Mononuclear cell (primary cell): ENCODE data around the gene ATG10. TPM values are rescaled to one million over a fixed set of nuclear protein-coding genes. Genes with fewer than 3 reads are reported as not detected.
"Not testable (repeated sequence)": the region's sequence is repeated elsewhere in the genome, so short reads cannot be mapped to it uniquely, and the experiment has no call there.

Experiments used
- H3K27me3 ChIP-seq: 2 replicates; pipeline ENCODE4 v1.6.0; 2011; ENCODE audit warnings: low read length, control low read depth; ENCODE audit not compliant: insufficient read depth
- H3K4me1 ChIP-seq: 2 replicates; pipeline ENCODE4 v1.5.1; 2011; ENCODE audit warnings: mild to moderate bottlenecking, low read length, control low read depth; ENCODE audit not compliant: insufficient read depth
- H3K4me3 ChIP-seq: 2 replicates; pipeline ENCODE4 v1.5.1; 2011; ENCODE audit warnings: mild to moderate bottlenecking, low read length, moderate library complexity
- H3K9me3 ChIP-seq: 2 replicates; pipeline ENCODE4 v1.5.1; 2011; ENCODE audit warnings: low read depth, mild to moderate bottlenecking, control low read depth, low read length
- total RNA-seq: library from RNA; depleted of rRNA; stranded (reverse); fragments of >200 nt; gene quantifications from one replicate; pipeline ENCODE4 v1.2.3, GENCODE V29; 2012

Gene ATG10
- total RNA-seq, 1 donor: 2.4 TPM

GRCh38 chr5:82011761-82012160, 39.9 kb downstream of the ATG10 start:
- no peaks in the 10 kb centered on the region for H3K27me3 ChIP-seq
- H3K4me1 ChIP-seq: no peaks in the 10 kb centered on the region
- no peak overlapping the region for H3K4me3 ChIP-seq
- H3K9me3 ChIP-seq: no peaks in the 10 kb centered on the region

GRCh38 chr5:82014644-82015043, 42.8 kb downstream of the ATG10 start:
- not testable (repeated sequence) for H3K27me3 ChIP-seq, H3K4me3 ChIP-seq, H3K9me3 ChIP-seq, H3K4me1 ChIP-seq

DNA sequence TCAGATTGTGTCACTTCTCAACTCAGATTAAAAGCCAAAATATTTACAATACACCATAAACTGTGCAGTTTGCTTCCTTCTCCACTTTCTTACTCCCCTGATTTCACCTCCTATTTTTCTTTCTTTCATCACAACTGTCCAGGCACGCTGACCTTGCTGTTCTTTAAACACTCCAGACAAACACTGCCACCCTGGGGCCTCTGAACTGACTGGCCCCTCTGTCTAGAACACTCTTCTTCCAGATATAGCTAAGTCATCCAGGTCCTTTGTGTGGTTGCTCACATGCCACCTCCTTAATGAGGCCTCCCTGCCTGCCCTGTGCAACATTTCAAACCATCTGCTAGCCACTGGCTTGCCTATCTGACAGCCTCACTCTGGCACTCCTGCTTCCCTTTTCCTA, 46.6 kb downstream of the ATG10 start:
- Histone ChIP-seq H3K4me3 (no peak overlapping the region), H3K4me1 (no peaks in the 10 kb centered on the region), H3K9me3 (no peaks in the 10 kb centered on the region), H3K27me3 (no peaks in the 10 kb centered on the region)

- Histone ChIP-seq H3K4me1 (no peaks in the 10 kb centered on the region), H3K9me3 (no peaks in the 10 kb centered on the region), H3K27me3 (no peaks in the 10 kb centered on the region), H3K4me3 (no peak overlapping the region)
These were observed 47.7 kb downstream of the ATG10 start for GRCh38 chr5:82019342-82020138.

DNA sequence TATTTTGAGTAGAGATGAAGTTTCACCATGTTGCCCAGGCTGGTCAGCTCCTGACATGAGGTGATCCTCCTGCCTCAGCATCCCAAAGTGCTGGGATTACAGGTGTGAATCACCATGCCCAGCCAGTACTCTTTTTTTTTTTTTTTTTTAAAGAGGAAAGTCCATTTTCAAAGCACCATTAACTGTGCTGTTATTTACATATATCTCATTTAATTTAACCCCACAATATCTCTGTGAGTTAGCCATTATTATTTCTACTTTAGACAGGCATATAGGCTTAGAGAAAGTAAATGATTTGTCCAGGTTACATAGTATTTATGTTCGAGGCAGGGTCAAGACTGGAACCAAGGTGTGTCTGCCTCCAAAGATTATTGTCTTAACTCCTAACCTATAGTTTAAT, 50.7 kb downstream of the ATG10 start:
- Histone ChIP-seq H3K27me3 (no peaks in the 10 kb centered on the region), H3K4me1 (no peaks in the 10 kb centered on the region), H3K9me3 (no peaks in the 10 kb centered on the region), H3K4me3 (no peak overlapping the region)

DNA sequence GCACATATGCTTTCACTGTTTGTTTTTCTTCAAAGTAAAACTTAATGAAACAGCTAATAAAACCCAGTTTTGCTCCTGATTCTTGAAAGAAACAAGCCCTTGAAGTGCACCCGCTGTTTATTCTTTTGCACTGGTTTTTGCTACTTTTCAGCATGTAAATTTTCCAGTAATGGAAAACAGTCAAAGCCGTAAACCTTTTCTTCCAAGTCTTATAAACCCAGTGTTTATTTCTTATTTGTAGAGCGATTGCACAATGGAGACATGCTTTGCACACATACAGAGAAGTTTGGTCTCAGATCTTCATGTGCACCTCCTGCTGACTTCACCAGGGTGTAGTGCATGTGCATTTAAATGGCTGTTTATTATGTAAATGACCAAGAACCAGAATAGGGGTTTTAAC, 51.8 kb downstream of the ATG10 start:
- H3K4me3 ChIP-seq: no peak overlapping the region
- H3K4me1 ChIP-seq: no peaks in the 10 kb centered on the region
- H3K9me3 ChIP-seq: no peaks in the 10 kb centered on the region
- H3K27me3 ChIP-seq: no peaks in the 10 kb centered on the region

- no peak overlapping the region for H3K4me3 ChIP-seq
- no peaks in the 10 kb centered on the region for H3K27me3 ChIP-seq
- no peaks in the 10 kb centered on the region for H3K9me3 ChIP-seq
- no peaks in the 10 kb centered on the region for H3K4me1 ChIP-seq
These were observed 59.6 kb downstream of the ATG10 start for GRCh38 chr5:82031220-82032119.

DNA sequence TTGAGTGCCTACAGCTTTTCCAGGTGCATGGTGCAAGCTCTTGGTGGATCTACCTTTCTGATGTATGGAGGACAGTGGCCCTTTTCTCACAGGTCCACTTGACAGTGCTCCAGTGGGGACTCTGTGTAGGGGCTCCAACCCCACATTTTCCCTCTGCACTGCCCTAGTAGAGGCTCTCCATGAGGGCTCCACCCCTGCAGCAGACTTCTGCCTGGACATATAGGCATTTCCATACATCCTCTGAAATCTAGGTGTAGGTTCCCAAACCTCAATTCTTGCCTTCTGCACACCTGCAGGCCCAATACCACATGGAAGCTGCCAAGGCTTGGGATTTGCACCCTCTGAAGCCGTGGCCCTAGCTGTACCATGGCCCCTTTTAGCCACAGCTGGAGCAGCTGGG, 71.1 kb downstream of the ATG10 start:
- not testable (repeated sequence) for H3K4me1 ChIP-seq, H3K4me3 ChIP-seq, H3K9me3 ChIP-seq, H3K27me3 ChIP-seq

DNA sequence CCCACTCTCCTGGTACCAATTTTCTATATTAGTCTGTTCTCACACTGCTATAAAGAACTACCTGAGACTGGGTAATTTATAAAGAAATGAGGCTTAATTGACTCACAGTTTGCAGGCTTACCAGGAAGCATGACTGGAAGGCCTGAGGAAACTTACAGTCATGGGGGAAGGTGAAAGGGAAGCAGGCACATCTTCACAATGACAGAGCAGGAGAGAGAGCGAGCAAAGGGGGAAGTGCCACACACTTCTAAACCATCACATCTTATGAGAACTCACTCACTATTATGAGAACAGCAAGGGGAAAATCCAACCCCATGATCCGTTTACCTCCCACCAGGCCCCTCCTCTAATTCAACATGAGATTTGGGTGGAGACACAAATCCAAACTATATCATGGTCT, 72.2 kb downstream of the ATG10 start:
- no peak overlapping the region for H3K4me3 ChIP-seq
- H3K27me3 ChIP-seq: no peaks in the 10 kb centered on the region
- H3K9me3 ChIP-seq: no peaks in the 10 kb centered on the region
- peaks cover 10% of the 10 kb centered on the region for H3K4me1 ChIP-seq

- Histone ChIP-seq H3K9me3 (no peaks in the 10 kb centered on the region), H3K4me1 (peaks cover 10% of the 10 kb centered on the region), H3K27me3 (no peaks in the 10 kb centered on the region), H3K4me3 (no peak overlapping the region)
These were observed 73.9 kb downstream of the ATG10 start for GRCh38 chr5:82045554-82046275.

DNA sequence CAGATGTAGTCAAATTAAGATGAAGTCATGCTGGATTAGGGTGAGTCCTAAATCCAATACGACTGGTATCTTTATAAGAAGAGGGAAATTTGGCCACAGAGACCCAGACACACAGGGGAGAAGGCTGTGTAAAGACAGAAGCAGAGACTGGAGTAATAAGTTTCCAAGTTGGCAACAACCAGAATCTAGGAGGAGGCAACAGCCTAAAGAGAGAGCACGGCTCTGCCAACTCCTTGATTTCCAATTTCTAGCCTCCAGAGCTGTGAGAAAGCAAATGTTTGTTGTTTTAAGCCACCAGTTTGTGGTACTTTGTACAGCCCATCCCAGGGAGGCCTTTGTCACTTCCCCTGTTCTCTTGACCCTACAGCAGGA, 74.4 kb downstream of the ATG10 start:
- H3K4me1 ChIP-seq: peaks cover 10% of the 10 kb centered on the region
- H3K9me3 ChIP-seq: no peaks in the 10 kb centered on the region
- H3K4me3 ChIP-seq: no peak overlapping the region

GRCh38 chr5:82050955-82051354, 79.1 kb downstream of the ATG10 start:
- Histone ChIP-seq H3K4me1 (no peaks in the 10 kb centered on the region), H3K4me3 (no peak overlapping the region), H3K9me3 (no peaks in the 10 kb centered on the region), H3K27me3 (no peaks in the 10 kb centered on the region)

More for the DNA sequence above, 74.4 kb downstream of the ATG10 start:
- no peaks in the 10 kb centered on the region for H3K27me3 ChIP-seq

DNA sequence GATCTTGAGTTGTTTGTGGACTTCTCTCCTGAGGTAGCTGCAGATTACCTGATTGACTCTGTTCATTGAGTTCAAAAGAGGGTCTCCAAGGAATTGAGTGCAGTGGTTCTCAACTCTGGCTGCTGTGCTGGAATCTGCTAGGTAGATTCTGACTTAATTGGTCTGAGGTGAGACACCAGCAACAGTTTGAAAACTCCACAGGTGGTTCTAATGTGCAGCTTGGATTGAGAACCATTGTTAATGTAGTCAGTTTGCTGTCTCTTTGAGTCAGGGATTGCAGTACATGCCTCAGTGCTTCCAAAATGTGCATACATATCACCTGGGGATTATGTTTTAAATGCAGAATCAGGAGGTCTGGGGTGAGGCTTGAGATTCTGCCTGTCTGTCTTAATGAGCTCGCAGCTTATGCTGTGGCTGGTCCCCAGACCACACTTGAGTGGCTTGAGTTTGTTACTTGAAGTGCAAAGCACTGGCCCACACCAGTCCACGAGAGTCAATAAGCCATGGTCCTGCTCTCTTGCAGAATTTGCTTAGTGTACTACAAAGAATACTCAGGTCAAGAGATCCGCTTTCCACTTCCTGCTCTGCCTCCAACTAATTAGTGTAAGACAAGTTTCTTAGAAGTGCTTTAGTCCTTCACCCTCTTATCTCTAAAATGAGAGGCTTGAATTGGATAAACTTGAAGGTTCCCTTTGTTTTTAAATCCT, 82.3 kb downstream of the ATG10 start:
- Histone ChIP-seq H3K27me3 (no peaks in the 10 kb centered on the region), H3K9me3 (no peaks in the 10 kb centered on the region), H3K4me3 (no peak overlapping the region), H3K4me1 (no peaks in the 10 kb centered on the region)

DNA sequence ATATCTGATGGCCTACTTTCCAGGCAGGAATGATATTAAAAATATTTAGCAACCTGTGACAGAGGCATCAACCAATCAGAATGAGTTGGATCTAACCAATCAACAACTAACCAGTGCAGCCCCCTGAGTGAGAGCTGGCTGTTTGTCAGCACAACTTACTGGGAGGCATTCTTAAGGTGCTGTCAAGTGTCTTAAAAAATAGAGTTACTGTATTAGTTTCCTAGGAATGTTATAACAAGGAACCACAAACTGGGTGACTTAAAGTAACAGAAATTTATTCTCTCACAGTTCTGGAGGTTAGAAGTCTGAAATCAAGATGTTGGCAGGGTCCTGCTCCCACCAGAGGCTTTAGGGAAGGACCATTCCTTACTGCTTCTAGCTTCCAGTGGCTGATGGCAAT, 85.2 kb downstream of the ATG10 start:
- Histone ChIP-seq H3K9me3 (no peaks in the 10 kb centered on the region), H3K4me3 (no peak overlapping the region), H3K4me1 (no peaks in the 10 kb centered on the region), H3K27me3 (no peaks in the 10 kb centered on the region)

DNA sequence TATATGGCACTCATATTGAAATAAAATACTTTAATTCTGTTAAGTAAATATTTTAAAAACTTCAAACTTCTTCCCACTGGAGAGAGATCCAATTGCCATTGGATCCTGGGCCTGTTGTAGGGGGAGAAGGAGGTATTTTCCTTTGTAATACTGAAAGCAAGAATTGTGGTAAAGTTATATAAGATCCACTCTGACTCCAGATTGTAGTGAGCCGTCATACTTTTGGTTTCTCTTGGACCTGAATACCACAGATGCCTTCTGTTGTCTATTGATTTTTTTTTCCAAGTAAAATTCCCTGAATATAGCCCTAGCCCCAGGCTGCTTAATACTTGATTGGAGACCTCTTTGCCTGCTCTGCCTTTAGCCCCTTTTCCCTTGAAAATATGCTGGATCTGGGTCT, 86.9 kb downstream of the ATG10 start:
- Histone ChIP-seq H3K9me3 (no peaks in the 10 kb centered on the region), H3K4me3 (no peak overlapping the region), H3K27me3 (no peaks in the 10 kb centered on the region), H3K4me1 (no peaks in the 10 kb centered on the region)
